HepG2 (cell line): ENCODE measurements around the gene TNFRSF6B. TPM values are rescaled to one million over a fixed set of nuclear protein-coding genes. Genes with fewer than 3 reads are reported as not detected.

Experiments used
- AKNA ChIP-seq: sonication (generic); formaldehyde crosslinking; IDR thresholded peaks from 2 replicates; pipeline ENCODE4 v1.4.0; 2020; ENCODE audit warnings: missing genetic modification reagents, borderline replicate concordance
- MED1 ChIP-seq: sonication (generic); formaldehyde crosslinking; IDR thresholded peaks from 2 replicates; pipeline ENCODE4 v1.4.0; 2020; ENCODE audit warnings: missing genetic modification reagents
- NR2F6 ChIP-seq, 2 experiments: IDR thresholded peaks; 2 replicates each; pipeline ENCODE4 v1.6.1; 2016; ENCODE audit warnings: antibody characterized with exemption in 1 of 2, mild to moderate bottlenecking in 1 of 2
- SMARCE1 ChIP-seq: fragments of 450-650 bp; IDR thresholded peaks from 2 replicates; pipeline ENCODE4 v1.6.1; 2017; ENCODE audit warnings: borderline replicate concordance
- YEATS4 ChIP-seq: sonication (generic); formaldehyde crosslinking; IDR thresholded peaks from 2 replicates; pipeline ENCODE4 v1.4.0; 2020; ENCODE audit warnings: missing genetic modification reagents, borderline replicate concordance
- ZBTB25 ChIP-seq: IDR thresholded peaks from 2 replicates; pipeline ENCODE4 v1.6.1; 2018; ENCODE audit warnings: missing genetic modification reagents
- ZNF644 ChIP-seq: IDR thresholded peaks from 2 replicates; pipeline ENCODE4 v1.6.1; 2016; ENCODE audit warnings: low read depth
- polyA plus RNA-seq, 8 experiments: library from polyadenylated mRNA; depleted of rRNA in 3 of 8; stranded (reverse) in 7 of 8; unstranded in 1 of 8; fragments of >200 nt; fragmentation: Illumina TruSeq in 4 of 8; extraction: Trizol in 4 of 8; gene quantifications; 2 replicates each; pipeline versions ENCODE4 v1.2.1 to v1.2.3, GENCODE V29; 2011 to 2016; ENCODE audit warnings: low read depth in 4 of 8, missing spikeins in 1 of 8, mixed read lengths in 1 of 8; ENCODE audit not compliant: insufficient read depth in 1 of 8
- total RNA-seq, 5 experiments: library from RNA; depleted of rRNA; stranded (reverse); fragments of >200 nt; fragmentation: Illumina TruSeq; extraction: Trizol; gene quantifications; 2 replicates each; pipeline ENCODE4 v1.2.3, GENCODE V29; 2016; ENCODE audit warnings: low read depth in 1 of 5
- TF ChIP-seq, protein P1 (sequence below): sonication (generic); formaldehyde crosslinking; IDR thresholded peaks from 2 replicates; pipeline ENCODE4 v1.5.0; 2020; ENCODE audit warnings: missing genetic modification reagents
- TF ChIP-seq, protein P2 (sequence below): sonication (generic); formaldehyde crosslinking; IDR thresholded peaks from 2 replicates; pipeline ENCODE4 v1.4.0; 2020; ENCODE audit warnings: missing genetic modification reagents
- TF ChIP-seq, protein P3 (sequence below): sonication (generic); formaldehyde crosslinking; IDR thresholded peaks from 2 replicates; pipeline ENCODE4 v1.4.0; 2020; ENCODE audit warnings: mild to moderate bottlenecking, missing genetic modification reagents

TNFRSF6B gene
- total and polyA plus RNA-seq, 2 of the 13 experiments (the other 11 are each of a cell fraction or from before 2014, with no cell fraction given) = 0.24 TPM; not detected in 1

DNA sequence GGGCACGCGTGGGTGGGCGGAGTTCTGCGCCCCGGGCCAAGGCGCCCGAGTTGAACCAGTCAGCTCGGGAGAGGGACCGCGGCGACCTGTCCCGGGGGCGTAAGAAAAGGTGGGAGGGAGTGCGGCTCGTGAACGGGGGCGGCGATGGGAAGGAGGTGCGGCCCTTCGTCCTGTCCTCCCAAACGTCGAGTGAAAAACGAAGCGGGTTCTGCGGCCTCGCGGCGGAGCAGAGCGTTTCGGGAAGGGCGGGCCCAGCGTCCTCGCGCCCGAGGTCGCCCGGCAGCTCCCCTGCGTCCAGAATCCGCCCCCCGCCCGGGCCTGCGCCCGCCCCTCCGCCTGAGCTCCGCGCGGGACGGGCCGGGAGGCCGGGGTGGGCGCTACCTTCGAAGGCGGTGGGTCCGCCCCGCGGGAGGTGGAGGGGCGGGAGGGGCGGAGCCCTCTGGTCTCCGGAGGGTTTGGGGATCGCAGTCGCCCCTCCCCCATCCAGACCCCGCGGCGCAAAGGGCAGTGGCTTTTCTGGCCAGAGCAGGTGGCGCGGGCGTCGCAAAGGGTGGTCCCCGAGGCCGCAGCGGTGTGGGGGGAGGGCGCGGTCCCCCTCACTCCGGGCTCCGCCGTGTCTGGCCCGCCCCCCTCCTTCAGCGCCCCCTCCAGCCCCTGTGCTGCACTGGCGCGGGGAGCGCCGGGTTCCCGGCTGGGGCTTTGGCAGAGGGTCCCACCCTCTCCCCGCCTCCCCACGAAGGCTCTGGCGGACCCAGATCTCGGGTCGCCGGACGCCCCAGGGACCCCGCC is 44.1 kb upstream of the TNFRSF6B start (continued):
- TF ChIP-seq YEATS4 (CRISPR knock-in tag) = 0 out of 2 replicates have a peak, but pooled peaks have one; percentile 16
- TF ChIP-seq ZBTB25 (CRISPR knock-in tag) = no peak
- TF ChIP-seq, protein P1, sequence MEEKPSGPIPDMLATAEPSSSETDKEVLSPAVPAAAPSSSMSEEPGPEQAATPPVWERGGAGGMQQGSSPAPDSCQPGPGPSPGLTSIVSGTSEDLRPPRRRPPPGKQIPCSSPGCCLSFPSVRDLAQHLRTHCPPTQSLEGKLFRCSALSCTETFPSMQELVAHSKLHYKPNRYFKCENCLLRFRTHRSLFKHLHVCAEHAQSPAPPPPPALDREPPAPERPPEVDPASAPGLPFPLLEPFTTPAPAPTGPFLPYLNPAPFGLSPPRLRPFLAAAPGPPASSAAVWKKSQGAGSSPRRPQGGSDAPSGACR = peak; percentile 50; the same call in 1 of the 2 replicates
- no peak for TF ChIP-seq NR2F6 (IDR thresholded peaks at IDR 0.05)
- no peak for TF ChIP-seq NR2F6 (CRISPR knock-in tag; IDR thresholded peaks at IDR 0.05)
- no peak for TF ChIP-seq SMARCE1
- TF ChIP-seq MED1 = peak; percentile 41; the same call in 1 of the 2 replicates
- TF ChIP-seq AKNA = no peak
- TF ChIP-seq, protein P2, sequence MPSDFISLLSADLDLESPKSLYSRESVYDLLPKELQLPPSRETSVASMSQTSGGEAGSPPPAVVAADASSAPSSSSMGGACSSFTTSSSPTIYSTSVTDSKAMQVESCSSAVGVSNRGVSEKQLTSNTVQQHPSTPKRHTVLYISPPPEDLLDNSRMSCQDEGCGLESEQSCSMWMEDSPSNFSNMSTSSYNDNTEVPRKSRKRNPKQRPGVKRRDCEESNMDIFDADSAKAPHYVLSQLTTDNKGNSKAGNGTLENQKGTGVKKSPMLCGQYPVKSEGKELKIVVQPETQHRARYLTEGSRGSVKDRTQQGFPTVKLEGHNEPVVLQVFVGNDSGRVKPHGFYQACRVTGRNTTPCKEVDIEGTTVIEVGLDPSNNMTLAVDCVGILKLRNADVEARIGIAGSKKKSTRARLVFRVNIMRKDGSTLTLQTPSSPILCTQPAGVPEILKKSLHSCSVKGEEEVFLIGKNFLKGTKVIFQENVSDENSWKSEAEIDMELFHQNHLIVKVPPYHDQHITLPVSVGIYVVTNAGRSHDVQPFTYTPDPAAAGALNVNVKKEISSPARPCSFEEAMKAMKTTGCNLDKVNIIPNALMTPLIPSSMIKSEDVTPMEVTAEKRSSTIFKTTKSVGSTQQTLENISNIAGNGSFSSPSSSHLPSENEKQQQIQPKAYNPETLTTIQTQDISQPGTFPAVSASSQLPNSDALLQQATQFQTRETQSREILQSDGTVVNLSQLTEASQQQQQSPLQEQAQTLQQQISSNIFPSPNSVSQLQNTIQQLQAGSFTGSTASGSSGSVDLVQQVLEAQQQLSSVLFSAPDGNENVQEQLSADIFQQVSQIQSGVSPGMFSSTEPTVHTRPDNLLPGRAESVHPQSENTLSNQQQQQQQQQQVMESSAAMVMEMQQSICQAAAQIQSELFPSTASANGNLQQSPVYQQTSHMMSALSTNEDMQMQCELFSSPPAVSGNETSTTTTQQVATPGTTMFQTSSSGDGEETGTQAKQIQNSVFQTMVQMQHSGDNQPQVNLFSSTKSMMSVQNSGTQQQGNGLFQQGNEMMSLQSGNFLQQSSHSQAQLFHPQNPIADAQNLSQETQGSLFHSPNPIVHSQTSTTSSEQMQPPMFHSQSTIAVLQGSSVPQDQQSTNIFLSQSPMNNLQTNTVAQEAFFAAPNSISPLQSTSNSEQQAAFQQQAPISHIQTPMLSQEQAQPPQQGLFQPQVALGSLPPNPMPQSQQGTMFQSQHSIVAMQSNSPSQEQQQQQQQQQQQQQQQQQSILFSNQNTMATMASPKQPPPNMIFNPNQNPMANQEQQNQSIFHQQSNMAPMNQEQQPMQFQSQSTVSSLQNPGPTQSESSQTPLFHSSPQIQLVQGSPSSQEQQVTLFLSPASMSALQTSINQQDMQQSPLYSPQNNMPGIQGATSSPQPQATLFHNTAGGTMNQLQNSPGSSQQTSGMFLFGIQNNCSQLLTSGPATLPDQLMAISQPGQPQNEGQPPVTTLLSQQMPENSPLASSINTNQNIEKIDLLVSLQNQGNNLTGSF (CRISPR knock-in tag) = 0 out of 2 replicates have a peak, but pooled peaks have one; percentile 69
- TF ChIP-seq, protein P3, sequence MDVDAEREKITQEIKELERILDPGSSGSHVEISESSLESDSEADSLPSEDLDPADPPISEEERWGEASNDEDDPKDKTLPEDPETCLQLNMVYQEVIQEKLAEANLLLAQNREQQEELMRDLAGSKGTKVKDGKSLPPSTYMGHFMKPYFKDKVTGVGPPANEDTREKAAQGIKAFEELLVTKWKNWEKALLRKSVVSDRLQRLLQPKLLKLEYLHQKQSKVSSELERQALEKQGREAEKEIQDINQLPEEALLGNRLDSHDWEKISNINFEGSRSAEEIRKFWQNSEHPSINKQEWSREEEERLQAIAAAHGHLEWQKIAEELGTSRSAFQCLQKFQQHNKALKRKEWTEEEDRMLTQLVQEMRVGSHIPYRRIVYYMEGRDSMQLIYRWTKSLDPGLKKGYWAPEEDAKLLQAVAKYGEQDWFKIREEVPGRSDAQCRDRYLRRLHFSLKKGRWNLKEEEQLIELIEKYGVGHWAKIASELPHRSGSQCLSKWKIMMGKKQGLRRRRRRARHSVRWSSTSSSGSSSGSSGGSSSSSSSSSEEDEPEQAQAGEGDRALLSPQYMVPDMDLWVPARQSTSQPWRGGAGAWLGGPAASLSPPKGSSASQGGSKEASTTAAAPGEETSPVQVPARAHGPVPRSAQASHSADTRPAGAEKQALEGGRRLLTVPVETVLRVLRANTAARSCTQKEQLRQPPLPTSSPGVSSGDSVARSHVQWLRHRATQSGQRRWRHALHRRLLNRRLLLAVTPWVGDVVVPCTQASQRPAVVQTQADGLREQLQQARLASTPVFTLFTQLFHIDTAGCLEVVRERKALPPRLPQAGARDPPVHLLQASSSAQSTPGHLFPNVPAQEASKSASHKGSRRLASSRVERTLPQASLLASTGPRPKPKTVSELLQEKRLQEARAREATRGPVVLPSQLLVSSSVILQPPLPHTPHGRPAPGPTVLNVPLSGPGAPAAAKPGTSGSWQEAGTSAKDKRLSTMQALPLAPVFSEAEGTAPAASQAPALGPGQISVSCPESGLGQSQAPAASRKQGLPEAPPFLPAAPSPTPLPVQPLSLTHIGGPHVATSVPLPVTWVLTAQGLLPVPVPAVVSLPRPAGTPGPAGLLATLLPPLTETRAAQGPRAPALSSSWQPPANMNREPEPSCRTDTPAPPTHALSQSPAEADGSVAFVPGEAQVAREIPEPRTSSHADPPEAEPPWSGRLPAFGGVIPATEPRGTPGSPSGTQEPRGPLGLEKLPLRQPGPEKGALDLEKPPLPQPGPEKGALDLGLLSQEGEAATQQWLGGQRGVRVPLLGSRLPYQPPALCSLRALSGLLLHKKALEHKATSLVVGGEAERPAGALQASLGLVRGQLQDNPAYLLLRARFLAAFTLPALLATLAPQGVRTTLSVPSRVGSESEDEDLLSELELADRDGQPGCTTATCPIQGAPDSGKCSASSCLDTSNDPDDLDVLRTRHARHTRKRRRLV (CRISPR knock-in tag) = 0 out of 2 replicates have a peak, but pooled peaks have one; percentile 8
- TF ChIP-seq ZNF644 (CRISPR knock-in tag) = no peak
